GM19238 (cell line): Measurements from ENCODE around the gene CFD.
"Not testable (repeated sequence)": the region's sequence is repeated elsewhere in the genome, so short reads cannot be mapped to it uniquely, and the experiment has no call there.

Experiments used
- DNase-seq: peaks from one replicate; pipeline ENCODE4 v3.0.0; 2011; ENCODE audit warnings: low spot score; ENCODE audit not compliant: insufficient read length

Gene CFD

GRCh38 chr19:887599-887998, 28.1 kb downstream of the CFD start:
- DNase-seq = no peak

GRCh38 chr19:888581-889385, 29.3 kb downstream of the CFD start:
- DNase-seq = no peak

GRCh38 chr19:889662-890295, 30.3 kb downstream of the CFD start:
- no peak for DNase-seq

- DNase-seq = no peak
Measured at GRCh38 chr19:890831-891230, 31.4 kb downstream of the CFD start.

- not testable (repeated sequence) for DNase-seq
Measured at GRCh38 chr19:891421-892200, 32.1 kb downstream of the CFD start.

- peak; percentile 73 for DNase-seq
Measured at GRCh38 chr19:892243-892893, 32.9 kb downstream of the CFD start.

GRCh38 chr19:892894-893689, 33.6 kb downstream of the CFD start, which contains the start of the genes MED16 and RNU6-9:
Gene MED16, minus strand, starts transcription at chr19:893187. Its CDS starts 2,056 bp downstream, at chr19:891131.
Gene RNU6-9, plus strand, starts transcription at chr19:893484.
- DNase-seq = peak; percentile 100

- no peak for DNase-seq
Measured at GRCh38 chr19:896434-896833, 37.0 kb downstream of the CFD start.

GRCh38 chr19:896999-897398, 37.5 kb downstream of the CFD start:
- no peak for DNase-seq

- no peak for DNase-seq
Measured at GRCh38 chr19:897442-898039, 38.1 kb downstream of the CFD start.

GRCh38 chr19:898663-899062, 39.2 kb downstream of the CFD start:
- DNase-seq = no peak

- no peak for DNase-seq
Measured at GRCh38 chr19:899336-900042, 40.0 kb downstream of the CFD start.

GRCh38 chr19:900043-900301, 40.5 kb downstream of the CFD start:
- no peak for DNase-seq

GRCh38 chr19:900302-901111, 41.0 kb downstream of the CFD start:
- no peak for DNase-seq

GRCh38 chr19:901216-902092, 42.0 kb downstream of the CFD start:
- DNase-seq = no peak

GRCh38 chr19:902093-902370, 42.6 kb downstream of the CFD start:
- no peak for DNase-seq

- DNase-seq = no peak
Measured at GRCh38 chr19:902446-903226, 43.2 kb downstream of the CFD start.
